Caco-2 (cell line): ENCODE results near the gene CAPN2. TPM values are rescaled to one million over a fixed set of nuclear protein-coding genes. Genes with fewer than 3 reads are reported as not detected.

Experiments used
- BruUV-seq: library from RNA; stranded (reverse); fragments of 400-500 nt; replicated peaks from 2 replicates; lab custom pipeline; 2021; lab: Mats Ljungman, UMichigan
- CTCF ChIA-PET: fragments of 300-600 bp; sonication (Branson Sonifier 250); formaldehyde crosslinking; loops from one replicate; lab custom pipeline; 2022; ENCODE audit warnings: antibody characterized with exemption; lab: Charles Lee
- POLR2A ChIA-PET: fragments of 300-600 bp; sonication (Branson Sonifier 250); formaldehyde crosslinking; loops from one replicate; lab custom pipeline; 2022; ENCODE audit warnings: antibody characterized with exemption; lab: Charles Lee
- DNase-seq, 2 experiments: peaks; one replicate each; pipeline versions ENCODE4 v3.0.0 to v3.0.0-alpha.2; 2020 to 2022
- H3K27me3 ChIP-seq: replicated peaks from 2 replicates; pipeline ENCODE4 v1.6.0; 2011; ENCODE audit warnings: low read length; ENCODE audit not compliant: control insufficient read depth, insufficient read depth
- H3K36me3 ChIP-seq: 2 replicates; pipeline ENCODE4 v1.5.1; 2011; ENCODE audit warnings: low read length; ENCODE audit not compliant: control insufficient read depth, insufficient read depth
- H3K4me1 ChIP-seq: fragments of 250-450 bp; sonication (Bioruptor Pico); 2 replicates; pipeline ENCODE4 v1.5.1; 2020; ENCODE audit warnings: mild to moderate bottlenecking
- H3K4me3 ChIP-seq: 2 replicates; pipeline ENCODE4 v1.5.1; 2011; ENCODE audit warnings: low read depth, mild to moderate bottlenecking, control low read depth, low read length
- H3K9me3 ChIP-seq: fragments of 250-450 bp; sonication (Bioruptor Pico); 2 replicates; pipeline ENCODE4 v1.5.1; 2020; ENCODE audit warnings: mild to moderate bottlenecking, moderate library complexity
- H3K27ac Mint-ChIP-seq: one replicate; pipeline ENCODE4 v1.8.0; 2022; ENCODE audit warnings: mixed read lengths; ENCODE audit not compliant: unreplicated experiment
- H3K27me3 Mint-ChIP-seq: one replicate; pipeline ENCODE4 v1.8.0; 2022; ENCODE audit warnings: mixed read lengths; ENCODE audit not compliant: insufficient read depth, unreplicated experiment
- H3K36me3 Mint-ChIP-seq: one replicate; pipeline ENCODE4 v1.8.0; 2022; ENCODE audit warnings: mild to moderate bottlenecking, mixed read lengths; ENCODE audit not compliant: insufficient read depth, unreplicated experiment
- H3K4me1 Mint-ChIP-seq: one replicate; pipeline ENCODE4 v1.8.0; 2022; ENCODE audit warnings: low read depth, mixed read lengths; ENCODE audit not compliant: unreplicated experiment
- H3K4me3 Mint-ChIP-seq: one replicate; pipeline ENCODE4 v1.8.0; 2022; ENCODE audit warnings: mild to moderate bottlenecking, moderate library complexity, mixed read lengths; ENCODE audit not compliant: unreplicated experiment
- H3K9me3 Mint-ChIP-seq: one replicate; pipeline ENCODE4 v1.8.0; 2022; ENCODE audit warnings: mixed read lengths; ENCODE audit not compliant: unreplicated experiment
- CTCF ChIP-seq, 2 experiments: fragments of 200-600 bp in 1 of 2; IDR thresholded peaks; 1 replicate in 1 of 2; 2 replicates in 1 of 2; pipeline versions ENCODE4 v1.5.1 to v1.8.0; 2011 to 2022; ENCODE audit warnings: antibody characterized with exemption in 1 of 2, control low read depth in 1 of 2, inconsistent platforms in 1 of 2, low read depth in 1 of 2, low read length in 1 of 2, mild to moderate bottlenecking in 1 of 2, moderate library complexity in 1 of 2; ENCODE audit not compliant: insufficient read depth in 1 of 2, severe bottlenecking in 1 of 2, unreplicated experiment in 1 of 2
- intact Hi-C: fragments of 100-400 bp; cut with micrococcal nuclease; formaldehyde crosslinking; loops from one replicate; pipeline ENCODE4 v1.10.0; 2022; ENCODE audit not compliant: unreplicated experiment
- total RNA-seq: library from RNA; stranded (reverse); gene quantifications from 2 replicates; pipeline ENCODE4 v1.2.3, GENCODE V29; 2022

Gene CAPN2
- total RNA-seq, 1 experiment from 2014 or later, result 157 TPM

- Histone ChIP-seq H3K9me3 (no peaks in the 10 kb centered on the region), H3K36me3 (no peaks in the 10 kb centered on the region), H3K4me3 (no peak overlapping the region), H3K4me1 (peaks cover 18% of the 10 kb centered on the region), H3K27me3 (no peaks in the 10 kb centered on the region)
- no peaks in the 10 kb centered on the region for H3K9me3 Mint-ChIP-seq
- no peak overlapping the region for H3K27ac Mint-ChIP-seq
- intact Hi-C loops, result no loop called here
- no peak for DNase-seq
- H3K27me3 Mint-ChIP-seq, result no peaks in the 10 kb centered on the region
- no peak overlapping the region for H3K4me3 Mint-ChIP-seq
- H3K36me3 Mint-ChIP-seq, result peaks cover 70% of the 10 kb centered on the region
- no peak for TF ChIP-seq CTCF (IDR thresholded peaks at IDR 0.05; ENCODE audit: insufficient read depth in 1 of 2, low read depth in 1 of 2, low read length in 1 of 2, severe bottlenecking in 1 of 2, unreplicated experiment in 1 of 2)
- POLR2A ChIA-PET, result no interaction called here
- CTCF ChIA-PET, result interaction anchor here (0.6 kb wide), 1 partner anchor 715 kb away, joined by 3 read pairs; no protein-coding TSS in a partner anchor
- peaks cover 6% of the 10 kb centered on the region for H3K4me1 Mint-ChIP-seq
- TSS peak; percentile 65 for BruUV-seq
Observed at GRCh38 chr1:223796210-223796609, 83.9 kb downstream of the CAPN2 start.

- POLR2A ChIA-PET, result no interaction called here
Observed at GRCh38 chr1:223802032-223802431, 89.7 kb downstream of the CAPN2 start.

GRCh38 chr1:223802602-223803001, 90.3 kb downstream of the CAPN2 start:
- H3K9me3 Mint-ChIP-seq, result no peaks in the 10 kb centered on the region
- ChIA-PET CTCF (no interaction called here), POLR2A (no interaction called here)
- H3K4me1 Mint-ChIP-seq, result no peaks in the 10 kb centered on the region
- peaks cover 80% of the 10 kb centered on the region for H3K36me3 Mint-ChIP-seq
- Histone ChIP-seq H3K9me3 (no peaks in the 10 kb centered on the region), H3K4me1 (no peaks in the 10 kb centered on the region), H3K4me3 (no peak overlapping the region), H3K36me3 (peaks cover 2% of the 10 kb centered on the region), H3K27me3 (no peaks in the 10 kb centered on the region)
- no peak overlapping the region for H3K4me3 Mint-ChIP-seq
- no peaks in the 10 kb centered on the region for H3K27me3 Mint-ChIP-seq
- no peak for DNase-seq
- no peak for TF ChIP-seq CTCF (IDR thresholded peaks at IDR 0.05; ENCODE audit: insufficient read depth in 1 of 2, low read depth in 1 of 2, low read length in 1 of 2, severe bottlenecking in 1 of 2, unreplicated experiment in 1 of 2)
- BruUV-seq, result no TSS peak
- intact Hi-C loops, result no loop called here
- no peak overlapping the region for H3K27ac Mint-ChIP-seq

More at GRCh38 chr1:223802032-223802431, 89.7 kb downstream of the CAPN2 start:
- no peaks in the 10 kb centered on the region for H3K9me3 Mint-ChIP-seq
- no peak for TF ChIP-seq CTCF (IDR thresholded peaks at IDR 0.05; ENCODE audit: insufficient read depth in 1 of 2, low read depth in 1 of 2, low read length in 1 of 2, severe bottlenecking in 1 of 2, unreplicated experiment in 1 of 2)
- Histone ChIP-seq H3K27me3 (no peaks in the 10 kb centered on the region), H3K4me1 (no peaks in the 10 kb centered on the region), H3K4me3 (no peak overlapping the region), H3K9me3 (no peaks in the 10 kb centered on the region), H3K36me3 (peaks cover 2% of the 10 kb centered on the region)
- no peak overlapping the region for H3K4me3 Mint-ChIP-seq
- CTCF ChIA-PET, result no interaction called here
- H3K4me1 Mint-ChIP-seq, result no peaks in the 10 kb centered on the region
- DNase-seq, result no peak
- H3K27me3 Mint-ChIP-seq, result no peaks in the 10 kb centered on the region
- peaks cover 77% of the 10 kb centered on the region for H3K36me3 Mint-ChIP-seq
- H3K27ac Mint-ChIP-seq, result no peak overlapping the region
- intact Hi-C loops, result no loop called here
- no TSS peak for BruUV-seq
